ENCODE measurements around the gene PARVG. TPM values are rescaled to one million over a fixed set of nuclear protein-coding genes. Genes with fewer than 3 reads are reported as not detected.

PARVG gene
- total RNA-seq, 4 donors from 2014 or later: 0.19 to 4.8 (median 2.7) TPM

DNA sequence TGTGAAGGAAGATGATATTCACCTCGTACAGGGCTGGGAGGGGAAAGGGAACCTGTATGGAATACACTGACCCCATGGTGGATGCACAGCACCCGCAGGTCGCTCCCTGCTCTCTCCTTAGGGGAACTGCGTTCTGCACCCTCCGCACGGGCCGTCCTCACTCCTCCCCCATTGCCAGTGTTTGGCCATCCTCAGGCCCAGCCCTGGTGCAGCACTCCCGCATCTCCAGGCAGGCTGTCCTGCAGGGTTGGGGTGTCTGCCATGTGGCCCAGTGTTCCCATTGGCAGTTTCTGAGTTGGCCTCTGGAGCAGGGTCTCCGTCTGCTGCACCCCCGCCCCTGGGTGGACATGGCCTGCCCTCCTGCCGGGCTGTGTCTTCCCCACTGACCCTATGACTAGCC lies 19.1 kb upstream of the PARVG start:
- H3K36me3 ChIP-seq: peaks cover 0 to 50% of the 10 kb centered on the region in 2 donors
- no peak for ATAC-seq
- H3K4me3 ChIP-seq: no peak overlapping the region
- H3K9me3 ChIP-seq: no peaks in the 10 kb centered on the region
- intact Hi-C loops (cut with DNase I; ENCODE audit: low total_unique reads) (no loop called here), in situ Hi-C loops (cut with MboI; ENCODE audit: low sequenced_read_pairs in 4 of 4) (no loop called here)
- H3K4me1 ChIP-seq: no peaks in the 10 kb centered on the region
- no peak overlapping the region for H3K27ac ChIP-seq
- DNase-seq: no peak
- no peaks in the 10 kb centered on the region for H3K27me3 ChIP-seq
- no peak for TF ChIP-seq POLR2A (IDR thresholded peaks at IDR 0.05)
- TF ChIP-seq CTCF (IDR thresholded peaks at IDR 0.05 in 4 of 5, conservative IDR thresholded peaks at IDR 0.05 in 1 of 5): no peak

DNA sequence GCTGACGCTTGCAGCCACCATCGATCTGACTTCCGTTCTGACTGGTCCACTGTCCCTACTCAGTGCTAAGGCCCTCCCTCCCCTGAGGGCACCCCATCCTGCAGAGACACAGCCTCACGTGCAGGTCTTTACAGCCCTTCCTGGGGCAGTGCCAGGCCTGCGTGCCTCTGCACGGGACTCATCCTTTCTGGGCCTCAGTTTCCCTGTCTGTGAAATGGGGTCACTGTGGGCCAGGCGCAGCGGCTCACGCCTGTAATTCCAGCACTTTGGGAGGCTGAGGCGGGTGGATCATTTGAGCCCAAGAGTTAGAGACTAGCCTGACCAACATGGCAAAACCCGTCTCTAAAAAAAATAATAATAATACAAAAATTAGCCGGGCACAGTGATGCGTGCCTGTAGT lies 17.8 kb upstream of the PARVG start:
- no peak for ATAC-seq
- TF ChIP-seq CTCF (IDR thresholded peaks at IDR 0.05 in 4 of 5, conservative IDR thresholded peaks at IDR 0.05 in 1 of 5): no peak
- no peak for TF ChIP-seq POLR2A (IDR thresholded peaks at IDR 0.05)
- H3K4me3 ChIP-seq: no peak overlapping the region
- H3K9me3 ChIP-seq: no peaks in the 10 kb centered on the region
- H3K36me3 ChIP-seq: peaks cover 0 to 41% of the 10 kb centered on the region in 2 donors
- no peaks in the 10 kb centered on the region for H3K27me3 ChIP-seq
- no peak for DNase-seq
- in situ Hi-C loops (cut with MboI; ENCODE audit: low sequenced_read_pairs in 4 of 4): no loop called here
- intact Hi-C loops (cut with DNase I; ENCODE audit: low total_unique reads): no loop called here
- H3K4me1 ChIP-seq: no peaks in the 10 kb centered on the region
- H3K27ac ChIP-seq: no peak overlapping the region

DNA sequence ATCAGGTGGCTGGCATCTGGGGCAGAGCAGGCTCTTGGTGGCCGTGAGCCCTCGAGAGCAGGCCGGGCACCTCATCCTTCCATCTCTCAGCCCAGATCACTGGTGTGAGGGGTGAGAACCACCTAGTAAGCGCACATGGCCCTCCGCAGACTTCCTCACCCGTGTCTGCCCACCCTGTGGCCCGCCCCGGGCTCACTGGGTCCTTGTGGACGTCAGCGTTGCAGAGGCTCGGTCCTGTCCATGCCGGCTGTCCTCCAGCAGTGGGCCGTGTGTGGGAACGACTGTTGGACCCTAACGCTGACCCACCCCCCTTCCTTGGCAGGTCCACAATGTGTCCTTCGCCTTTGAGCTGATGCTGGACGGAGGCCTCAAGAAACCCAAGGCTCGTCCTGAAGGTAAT lies 17.2 kb upstream of the PARVG start:
- in situ Hi-C loops (cut with MboI; ENCODE audit: low sequenced_read_pairs in 4 of 4): no loop called here
- no peaks in the 10 kb centered on the region for H3K4me1 ChIP-seq
- TF ChIP-seq CTCF (IDR thresholded peaks at IDR 0.05 in 4 of 5, conservative IDR thresholded peaks at IDR 0.05 in 1 of 5) (no peak), POLR2A (IDR thresholded peaks at IDR 0.05) (no peak)
- no peaks in the 10 kb centered on the region for H3K27me3 ChIP-seq
- DNase-seq: no peak
- H3K9me3 ChIP-seq: no peaks in the 10 kb centered on the region
- no peak for ATAC-seq
- H3K4me3 ChIP-seq: no peak overlapping the region
- peaks cover 0 to 41% of the 10 kb centered on the region in 2 donors for H3K36me3 ChIP-seq
- no peak overlapping the region for H3K27ac ChIP-seq
- intact Hi-C loops (cut with DNase I; ENCODE audit: low total_unique reads): no loop called here

DNA sequence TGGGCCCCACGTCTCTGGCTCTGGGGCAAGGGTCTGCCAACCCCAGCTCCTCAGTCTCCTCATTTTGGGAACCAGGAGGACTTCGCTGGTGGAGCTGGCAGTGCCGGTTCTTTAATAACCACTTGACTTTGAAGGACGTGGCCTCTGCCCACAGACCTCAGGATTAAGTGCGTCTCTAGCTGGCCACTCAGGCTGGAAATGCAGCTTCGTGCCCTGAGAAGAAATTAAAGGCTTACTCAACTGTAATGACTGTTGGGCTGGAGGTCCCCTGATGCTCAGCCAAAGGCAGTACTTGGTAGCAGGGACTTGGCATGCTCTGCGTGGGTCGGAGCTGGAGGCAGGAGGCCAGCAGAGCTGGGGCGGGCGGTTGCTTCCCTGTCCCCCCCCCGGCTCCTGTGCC lies 16.7 kb upstream of the PARVG start:
- no peaks in the 10 kb centered on the region for H3K4me1 ChIP-seq
- H3K27me3 ChIP-seq: no peaks in the 10 kb centered on the region
- no peak for TF ChIP-seq POLR2A (IDR thresholded peaks at IDR 0.05)
- TF ChIP-seq CTCF (IDR thresholded peaks at IDR 0.05 in 4 of 5, conservative IDR thresholded peaks at IDR 0.05 in 1 of 5): no peak
- H3K27ac ChIP-seq: no peak overlapping the region
- no peaks in the 10 kb centered on the region for H3K9me3 ChIP-seq
- in situ Hi-C loops (cut with MboI; ENCODE audit: low sequenced_read_pairs in 4 of 4): no loop called here
- no peak for DNase-seq
- no peak for ATAC-seq
- intact Hi-C loops (cut with DNase I; ENCODE audit: low total_unique reads): no loop called here
- H3K36me3 ChIP-seq: peaks cover 0 to 41% of the 10 kb centered on the region in 2 donors
- H3K4me3 ChIP-seq: no peak overlapping the region

DNA sequence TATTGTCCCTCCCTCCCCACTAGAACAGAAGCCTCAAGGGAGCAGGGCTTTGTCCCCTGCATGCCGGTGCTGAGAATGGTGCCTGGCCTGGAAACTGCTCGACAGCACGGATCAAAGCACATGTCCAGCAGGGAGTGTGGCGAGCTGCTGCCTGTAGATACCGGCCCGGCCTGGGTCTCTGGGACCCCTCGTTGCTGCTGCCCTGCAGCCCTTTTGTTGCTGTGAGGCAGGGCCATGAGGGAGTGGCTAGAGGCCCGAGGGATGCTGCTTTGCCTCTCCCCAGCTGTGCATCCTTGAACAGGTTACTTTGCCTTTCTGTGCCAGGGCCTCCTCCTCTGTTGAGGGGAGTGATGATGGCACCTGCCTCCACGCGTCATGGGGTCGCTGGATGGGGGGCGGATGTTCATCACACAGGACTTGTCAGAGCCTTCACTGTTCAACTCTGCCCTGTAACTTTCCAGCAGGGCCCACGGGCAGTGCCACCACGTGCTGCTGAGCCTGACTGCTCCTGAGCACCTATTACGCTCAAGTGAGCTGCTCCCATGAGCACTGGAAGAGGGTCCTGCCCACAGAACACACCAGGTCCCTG lies 15.3 kb upstream of the PARVG start:
- Histone ChIP-seq H3K27me3 (no peaks in the 10 kb centered on the region), H3K36me3 (peaks cover 0 to 37% of the 10 kb centered on the region in 2 donors), H3K4me1 (no peaks in the 10 kb centered on the region), H3K27ac (no peak overlapping the region), H3K4me3 (no peak overlapping the region), H3K9me3 (no peaks in the 10 kb centered on the region)
- intact Hi-C loops (cut with DNase I; ENCODE audit: low total_unique reads) (no loop called here), in situ Hi-C loops (cut with MboI; ENCODE audit: low sequenced_read_pairs in 4 of 4) (no loop called here)
- DNase-seq (no peak), ATAC-seq (no peak)
- TF ChIP-seq POLR2A (IDR thresholded peaks at IDR 0.05): no peak
- no peak for TF ChIP-seq CTCF (IDR thresholded peaks at IDR 0.05 in 4 of 5, conservative IDR thresholded peaks at IDR 0.05 in 1 of 5)

Data from gastrocnemius medialis (tissue), 4 donors.